Stimulated activated CD8-positive, alpha-beta memory T cell treated with anti-CD3 and anti-CD28 coated beads, Interleukin-12 subunit alpha, Interleukin-12 subunit beta, amount 100 ng/mL, for 4 hours (primary cell): Measurements from ENCODE around the gene TAF4.
"Not testable (repeated sequence)": the region's sequence is repeated elsewhere in the genome, so short reads cannot be mapped to it uniquely, and the experiment has no call there.

Experiments
- DNase-seq: peaks from one replicate; pipeline ENCODE4 v3.0.0-alpha.2; 2020; ENCODE audit warnings: low read depth

Gene TAF4

GRCh38 chr20:62065674-62066338 is at the start of gene TAF4:
TSS of gene TAF4 (minus strand) at chr20:62065881. CDS start at chr20:62065810, 71 bp downstream.
- peak; percentile 76 for DNase-seq

GRCh38 chr20:62114894-62115293 is 49.2 kb upstream of the TAF4 start:
- no peak for DNase-seq

DNA sequence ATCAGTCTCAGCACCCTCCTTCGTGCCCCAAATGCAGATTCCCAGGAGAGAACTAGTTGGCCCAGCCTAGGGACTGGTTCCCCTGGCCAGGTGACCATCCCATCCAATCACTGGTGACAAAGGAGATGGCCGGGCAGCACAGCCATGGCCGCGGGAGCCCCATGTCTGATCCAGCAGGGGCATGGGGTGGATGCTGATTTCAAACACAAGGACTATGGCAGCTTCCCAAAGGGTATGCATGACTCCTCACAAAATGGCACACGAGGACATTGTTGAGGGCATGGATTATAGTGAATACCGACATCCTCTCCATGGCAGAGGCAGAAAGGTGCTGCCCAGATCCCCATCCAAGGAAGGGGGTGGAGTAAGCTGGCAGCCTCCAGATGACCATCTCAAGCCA is 46.7 kb upstream of the TAF4 start:
- DNase-seq = no peak

GRCh38 chr20:62111148-62111547 is 45.5 kb upstream of the TAF4 start:
- no peak for DNase-seq

- DNase-seq = no peak
These were observed 39.9 kb upstream of the TAF4 start for GRCh38 chr20:62105592-62105991.

DNA sequence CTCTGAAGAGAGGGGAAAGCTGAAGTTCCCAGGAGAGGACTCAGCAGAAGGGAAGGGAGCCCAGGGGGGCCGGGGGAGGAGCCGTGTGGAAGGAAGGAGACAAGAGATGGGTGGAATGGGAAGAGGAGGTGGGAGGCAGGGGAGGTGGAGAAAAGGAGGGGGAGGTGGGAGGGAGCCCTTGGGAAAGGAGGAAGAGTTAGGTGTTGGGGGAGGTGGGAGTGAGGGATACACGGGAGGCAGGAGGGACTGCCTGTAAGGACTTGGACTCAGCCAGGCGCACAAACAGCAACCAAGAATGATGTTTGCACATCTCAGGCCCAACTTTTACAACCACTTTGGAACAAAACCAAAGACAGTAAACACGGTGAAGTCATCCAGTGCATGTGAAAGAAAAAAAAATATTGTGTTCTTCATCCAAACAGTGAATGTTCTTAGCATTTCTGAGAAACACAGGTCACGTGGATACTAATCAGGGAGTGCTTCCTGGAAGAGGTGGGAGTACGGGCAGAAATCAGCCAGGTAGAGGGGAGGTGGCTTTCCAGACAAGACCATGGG is 39.2 kb upstream of the TAF4 start:
- DNase-seq = no peak

GRCh38 chr20:62104234-62104789 is 38.6 kb upstream of the TAF4 start:
- DNase-seq = no peak

GRCh38 chr20:62103508-62104233 is 38.0 kb upstream of the TAF4 start:
- no peak for DNase-seq

- DNase-seq = no peak
These were observed 35.4 kb upstream of the TAF4 start for GRCh38 chr20:62101078-62101477.

- no peak for DNase-seq
These were observed 32.3 kb upstream of the TAF4 start for GRCh38 chr20:62097881-62098407.

DNA sequence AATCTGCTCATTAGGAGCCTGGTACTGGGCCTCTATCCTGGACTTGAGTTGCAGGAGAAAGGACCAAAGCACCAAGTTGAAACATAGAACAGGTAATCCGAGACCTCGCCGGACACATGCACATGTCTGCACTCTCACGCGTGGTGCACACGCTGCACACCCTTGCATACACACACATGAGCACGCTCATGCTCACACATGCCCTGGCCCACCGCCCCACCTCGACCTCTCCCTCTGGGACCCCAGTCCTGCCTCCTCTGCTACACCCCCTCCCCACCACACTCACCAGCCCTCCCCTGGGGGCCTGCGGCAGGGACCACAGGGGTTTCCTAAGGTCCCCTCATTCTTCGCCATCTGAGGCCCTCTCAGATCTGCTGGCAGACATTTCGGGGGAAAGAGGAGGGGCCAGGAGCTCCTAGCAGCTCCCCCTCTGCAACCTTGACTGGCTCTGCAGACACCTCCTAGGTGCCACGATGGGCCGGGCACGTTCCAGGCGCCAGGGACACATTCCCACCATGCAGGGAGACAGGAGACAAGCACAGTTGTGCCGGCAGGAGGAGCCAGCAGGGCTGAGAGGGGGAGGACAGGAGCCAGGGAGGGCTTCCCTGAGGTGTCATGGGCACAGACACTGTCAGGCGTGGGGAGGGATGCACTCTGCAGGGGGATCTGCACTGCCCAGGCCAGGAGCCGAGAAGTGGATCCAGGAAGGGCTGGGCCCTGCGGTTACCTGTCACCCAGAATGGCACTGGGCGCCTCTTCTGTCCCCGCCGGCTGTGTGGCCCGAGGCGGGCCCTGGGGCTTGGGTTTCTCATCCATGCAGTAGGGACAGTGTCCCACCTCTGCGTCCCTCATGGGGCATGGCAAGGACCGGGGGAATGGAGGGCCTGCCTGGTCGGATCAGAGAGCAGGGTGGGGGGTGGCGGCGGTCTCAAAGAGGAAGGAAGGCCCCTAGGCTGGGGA is 31.0 kb upstream of the TAF4 start:
- no peak for DNase-seq

GRCh38 chr20:62089393-62089792 is 23.7 kb upstream of the TAF4 start:
- DNase-seq = no peak

- no peak for DNase-seq
These were observed 22.8 kb upstream of the TAF4 start for GRCh38 chr20:62088258-62089127.

DNA sequence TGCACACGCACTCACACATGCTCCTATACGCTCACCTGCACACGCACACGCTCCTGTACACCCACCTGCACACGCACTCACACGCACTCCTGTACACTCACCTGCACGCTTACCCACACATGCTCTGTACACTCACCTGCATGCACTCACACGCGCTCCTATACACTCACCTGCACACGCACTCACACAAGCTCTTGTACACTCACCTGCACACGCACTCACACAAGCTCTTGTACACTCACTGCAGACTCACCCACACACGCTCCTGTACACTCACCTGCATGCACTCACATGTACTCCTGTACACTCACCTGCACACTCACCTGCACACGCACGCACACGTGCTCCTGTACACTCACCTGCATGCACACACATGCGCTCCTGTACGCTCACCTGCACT is 22.0 kb upstream of the TAF4 start:
- no peak for DNase-seq

DNA sequence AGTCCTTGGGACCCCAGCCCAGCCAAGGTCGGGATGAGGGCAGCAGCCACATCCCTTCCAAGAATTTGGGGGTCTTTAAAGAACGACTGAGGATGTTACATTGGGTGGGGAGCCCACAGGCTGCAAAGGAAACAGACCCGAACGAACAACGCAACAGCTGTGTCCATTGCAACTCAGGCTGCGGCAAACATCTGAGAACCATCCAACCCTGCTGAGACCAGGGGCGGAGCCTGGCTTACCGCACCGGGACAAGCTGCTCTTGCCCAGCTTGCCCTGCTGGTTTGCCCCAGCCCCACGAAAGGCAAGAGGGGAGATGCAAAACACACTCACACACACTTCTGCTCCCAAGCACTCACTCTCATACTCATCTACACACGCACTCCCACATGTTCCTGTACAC is 21.5 kb upstream of the TAF4 start:
- no peak for DNase-seq

DNA sequence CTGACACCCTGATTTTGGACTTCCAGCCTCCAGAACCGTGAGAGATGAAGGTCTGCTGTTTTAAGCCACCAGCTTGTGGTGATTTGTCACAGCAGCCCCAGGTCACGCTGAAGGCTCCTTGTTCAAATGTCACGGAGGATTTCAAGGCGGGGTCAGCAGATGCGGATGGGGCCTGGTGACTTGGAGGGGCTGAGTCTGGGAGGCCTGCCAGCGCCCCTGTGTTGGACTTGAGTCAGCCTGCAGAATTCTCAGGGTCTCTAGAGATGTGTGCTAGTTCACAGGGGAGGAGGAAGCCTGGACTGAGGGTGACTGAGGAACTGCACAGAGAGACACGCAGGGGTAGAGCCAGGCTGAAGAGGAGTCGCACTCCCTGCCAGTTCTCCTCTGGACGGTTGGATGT is 19.5 kb upstream of the TAF4 start:
- DNase-seq = no peak

DNA sequence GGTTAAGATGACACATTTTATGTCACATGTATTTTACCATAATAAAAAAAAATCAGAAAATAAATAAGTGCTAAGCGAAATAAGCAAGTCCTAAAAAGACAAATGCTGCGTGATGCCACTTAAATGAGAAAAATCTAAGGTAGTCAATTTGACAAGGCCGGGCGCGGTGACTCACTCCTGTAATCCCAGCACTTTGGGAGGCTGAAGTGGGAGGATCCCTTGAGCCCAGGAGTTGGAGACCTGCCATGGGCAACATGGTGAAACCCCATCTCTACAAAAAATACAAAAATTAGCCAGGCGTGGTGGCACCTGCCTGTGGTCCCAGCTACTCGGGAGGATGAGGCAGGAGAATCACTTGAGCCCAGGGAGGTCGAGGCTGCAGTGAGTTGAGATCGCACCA is 18.5 kb upstream of the TAF4 start:
- DNase-seq = not testable (repeated sequence)

DNA sequence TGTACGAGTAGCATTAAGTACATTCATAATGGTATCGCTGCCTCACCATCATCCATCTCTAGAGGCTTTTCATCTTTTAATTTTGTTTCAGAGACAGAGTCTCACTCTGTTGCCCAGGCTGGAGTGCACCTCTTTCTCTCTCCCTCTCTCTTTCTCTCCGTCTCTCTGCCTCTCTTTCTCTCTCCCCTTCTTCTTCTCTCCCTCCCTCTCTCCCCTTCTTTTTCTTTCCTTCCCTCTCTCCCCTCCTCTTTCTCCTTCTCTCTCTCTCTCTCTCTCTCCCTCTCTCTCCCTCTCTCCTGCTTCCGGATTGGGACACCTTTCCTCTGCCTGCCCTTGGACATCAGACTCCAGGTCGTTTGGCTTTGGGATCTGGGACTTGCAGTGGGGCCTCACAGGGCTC is 17.6 kb upstream of the TAF4 start:
- DNase-seq = no peak

DNA sequence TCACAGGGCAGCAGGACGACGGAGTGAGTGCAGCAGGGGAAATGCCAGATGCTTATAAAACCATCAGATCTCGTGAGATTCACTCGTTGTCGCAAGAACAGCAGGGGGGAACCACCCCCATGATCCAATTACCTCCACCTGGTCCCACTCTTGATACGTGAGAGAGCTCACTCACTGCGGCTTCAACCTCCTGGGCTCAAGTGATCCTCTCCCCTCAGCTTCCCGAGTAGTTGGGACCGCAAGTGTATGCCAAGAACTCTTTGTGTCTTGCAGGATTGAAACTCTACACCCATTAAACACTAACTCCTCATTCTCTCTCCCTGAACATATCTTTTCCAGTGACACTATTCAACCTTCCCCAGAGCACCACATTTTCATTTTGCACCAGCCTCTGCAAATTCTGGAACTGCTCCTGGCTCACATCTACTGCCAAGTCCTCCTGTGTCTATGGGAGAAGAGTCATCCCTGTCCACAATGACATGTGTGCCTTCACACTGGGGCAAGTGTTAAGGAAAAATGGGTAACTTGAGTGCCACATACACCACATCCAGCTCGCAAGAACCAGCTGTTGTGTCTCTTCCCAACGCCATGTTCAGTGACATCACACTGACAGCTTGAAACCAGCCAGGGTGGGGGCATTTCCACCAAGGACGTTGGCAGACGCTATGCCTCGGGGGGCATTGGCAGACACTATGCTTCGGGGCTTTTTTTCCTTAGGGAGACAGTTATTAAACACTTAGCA is 14.7 kb upstream of the TAF4 start:
- no peak for DNase-seq

DNA sequence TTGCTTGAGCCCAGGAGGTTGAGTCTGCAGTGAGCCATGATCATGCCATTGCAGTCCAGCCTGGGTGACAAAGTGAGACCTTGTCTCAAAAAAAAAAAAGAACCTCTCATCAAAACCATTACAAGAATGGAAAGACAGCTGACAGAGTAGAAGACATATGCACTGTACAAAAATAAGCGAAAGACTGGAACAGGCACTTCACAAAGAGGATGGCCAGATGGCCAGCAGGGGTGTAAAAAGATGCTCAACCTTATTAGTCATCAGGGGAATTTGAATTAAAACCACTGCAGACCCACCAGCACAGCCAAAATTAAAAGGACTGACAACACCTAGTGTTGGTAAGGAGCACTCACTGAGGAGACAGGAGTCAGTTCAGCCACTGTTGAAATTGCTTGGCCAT is 13.5 kb upstream of the TAF4 start:
- no peak for DNase-seq
